CD4-positive, alpha-beta T cell treated with Interleukin-15 for 4 hours (primary cell): ENCODE results near the gene KLHL9.
A peak's percentile ranks its signal among the peaks of the same experiment; 100 is the strongest.
"Not testable (repeated sequence)": the region's sequence is repeated elsewhere in the genome, so short reads cannot be mapped to it uniquely, and the experiment has no call there.

Source experiments
- DNase-seq: peaks from one replicate; pipeline ENCODE4 v3.0.0-alpha.2; 2020; ENCODE audit warnings: low spot score

The KLHL9 gene

GRCh38 chr9:21334701-21335632 lies at the start of gene KLHL9:
KLHL9 (minus strand) TSS chr9:21335404; CDS start chr9:21334859, 545 bp downstream.
- peak; percentile 88 for DNase-seq

GRCh38 chr9:21383627-21384026 lies 48.4 kb upstream of the KLHL9 start:
- DNase-seq: no peak

GRCh38 chr9:21381448-21382339 lies 46.5 kb upstream of the KLHL9 start:
- DNase-seq: peak; percentile 14

- not testable (repeated sequence) for DNase-seq
Measured at GRCh38 chr9:21371467-21371866, 36.3 kb upstream of the KLHL9 start.

- DNase-seq: no peak
Measured at GRCh38 chr9:21367957-21368356, 32.8 kb upstream of the KLHL9 start, which contains the start of gene IFNA13. IFNA13 (minus strand) TSS chr9:21368057; CDS start chr9:21368010, 47 bp downstream.

- not testable (repeated sequence) for DNase-seq
Measured at GRCh38 chr9:21367169-21367568, 32.0 kb upstream of the KLHL9 start.

- no peak for DNase-seq
Measured at GRCh38 chr9:21362287-21362686, 27.1 kb upstream of the KLHL9 start.

- DNase-seq: peak; percentile 23
Measured at GRCh38 chr9:21357479-21358460, 22.6 kb upstream of the KLHL9 start.

- DNase-seq: no peak
Measured at GRCh38 chr9:21350787-21351186, 15.6 kb upstream of the KLHL9 start, which contains the start of gene IFNA6. IFNA6 (minus strand) TSS chr9:21350887; CDS start chr9:21350887, 0 bp downstream.

- no peak for DNase-seq
Measured at GRCh38 chr9:21348430-21348970, 13.3 kb upstream of the KLHL9 start.

- no peak for DNase-seq
Measured at GRCh38 chr9:21340735-21341134, 5.5 kb upstream of the KLHL9 start.

- no peak for DNase-seq
Measured at GRCh38 chr9:21336457-21336856, 1.3 kb upstream of the KLHL9 start.

- DNase-seq: no peak
Measured at GRCh38 chr9:21333226-21333625, 2.0 kb downstream of the KLHL9 start.

GRCh38 chr9:21331676-21332402 lies 3.4 kb downstream of the KLHL9 start:
- DNase-seq: no peak

- DNase-seq: peak; percentile 66
Measured at GRCh38 chr9:21326526-21327139, 8.6 kb downstream of the KLHL9 start.

GRCh38 chr9:21324047-21324446 lies 11.2 kb downstream of the KLHL9 start:
- no peak for DNase-seq

GRCh38 chr9:21322911-21323461 lies 12.2 kb downstream of the KLHL9 start:
- no peak for DNase-seq

- DNase-seq: no peak
Measured at GRCh38 chr9:21320465-21320864, 14.7 kb downstream of the KLHL9 start.
